HuH-7.5 (cell line): ENCODE data around the gene GRIK4.
"Not testable (repeated sequence)": the region's sequence is repeated elsewhere in the genome, so short reads cannot be mapped to it uniquely, and the experiment has no call there.

Source experiments
- DNase-seq: peaks from one replicate; pipeline ENCODE4 v3.0.0; 2011; ENCODE audit warnings: low spot score

GRIK4 gene

DNA sequence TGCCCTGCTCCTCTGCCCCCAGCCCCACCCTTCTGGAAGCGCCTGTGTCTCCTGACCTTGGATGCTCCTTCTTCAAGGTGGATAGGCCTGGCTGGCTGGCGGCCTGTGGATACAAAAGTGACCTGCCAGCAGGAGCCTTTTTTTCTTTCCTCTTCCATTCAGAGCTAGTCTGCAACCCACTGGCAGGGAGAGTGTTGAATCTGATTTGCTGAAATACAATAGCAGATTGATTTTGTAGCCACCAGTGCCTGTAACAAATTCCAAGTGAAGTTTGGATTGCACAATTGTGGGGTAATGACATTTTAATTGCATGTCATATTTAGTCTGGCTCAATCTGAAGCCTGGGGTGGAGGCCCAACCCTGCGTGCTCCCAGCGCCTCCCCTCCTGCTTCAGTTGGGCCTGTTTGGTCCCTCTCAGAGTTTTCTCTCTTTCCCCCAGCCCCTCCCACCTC lies 97.2 kb downstream of the GRIK4 start:
- no peak for DNase-seq

DNA sequence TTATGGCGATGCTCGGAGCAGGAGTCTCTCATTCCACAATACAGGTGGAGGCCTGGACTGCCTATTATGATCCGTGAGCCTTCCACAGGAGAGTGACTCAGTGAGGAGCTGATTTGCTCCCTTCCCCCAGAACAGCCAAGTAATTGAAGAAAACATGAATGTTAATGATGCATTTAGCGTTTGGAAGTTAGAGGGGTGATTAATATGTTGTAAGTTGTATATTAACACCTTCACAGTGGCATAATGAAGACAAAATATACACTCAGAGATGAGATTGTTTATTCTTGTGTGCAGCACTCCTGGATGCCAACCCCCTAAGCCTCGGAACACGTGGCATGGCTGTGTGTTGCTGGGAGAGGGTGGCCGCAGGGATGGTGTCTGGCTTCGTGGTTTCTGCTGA lies 98.6 kb downstream of the GRIK4 start:
- no peak for DNase-seq

DNA sequence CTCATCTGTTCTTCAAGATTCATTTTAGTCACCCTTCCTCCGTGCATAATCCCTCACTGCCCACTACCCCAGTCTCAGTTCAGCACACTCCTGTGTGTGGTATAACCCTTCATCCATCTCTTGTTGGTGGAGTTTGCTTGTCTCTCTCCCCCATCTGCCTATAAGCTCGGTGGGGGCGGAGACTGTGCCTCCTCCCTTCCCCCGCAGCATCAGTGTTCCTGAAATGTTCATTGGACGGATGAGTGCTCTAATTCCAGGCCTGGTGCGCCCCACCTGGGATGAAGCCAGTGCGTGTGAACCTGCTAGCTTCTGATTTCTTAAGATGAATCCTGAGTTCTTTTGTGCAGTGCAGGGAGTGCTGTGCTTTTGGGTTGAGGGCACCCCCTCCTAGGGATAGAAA lies 100.0 kb downstream of the GRIK4 start:
- no peak for DNase-seq

DNA sequence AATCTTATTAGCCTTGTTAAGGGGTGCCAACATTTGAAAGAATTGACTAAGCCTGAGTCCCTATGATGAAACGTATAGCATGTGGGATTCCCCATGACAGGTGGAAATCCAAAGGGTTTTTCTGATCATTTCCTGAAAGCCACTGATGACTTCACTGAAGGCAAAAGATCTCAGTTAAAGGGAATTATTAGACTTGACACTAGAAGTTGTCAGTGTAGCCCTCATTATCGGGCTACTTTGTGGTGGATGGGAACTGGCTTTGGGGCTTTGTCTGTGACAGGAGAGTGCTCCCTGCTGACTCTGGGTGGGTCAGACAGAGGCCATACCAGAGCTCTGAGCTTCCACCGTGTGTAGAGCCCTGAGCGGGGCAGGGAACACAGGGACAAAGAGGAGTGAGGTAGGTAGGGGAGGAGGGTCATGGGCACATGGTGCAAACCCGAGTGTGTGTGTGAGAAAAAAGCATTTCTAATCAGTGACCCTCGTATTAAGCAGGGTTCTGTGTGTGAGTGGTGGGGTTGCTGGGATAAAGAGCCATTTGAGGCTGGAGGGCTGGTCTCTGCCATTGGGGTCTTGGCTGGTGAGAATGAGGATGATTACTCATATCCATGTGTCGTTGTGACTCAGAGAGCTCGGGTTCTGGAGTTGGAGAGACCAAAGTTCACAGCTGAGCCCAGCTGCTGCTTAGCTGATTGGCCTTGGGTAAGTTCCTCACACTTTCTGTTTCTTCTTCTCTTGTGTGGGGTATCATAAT lies 101.1 kb downstream of the GRIK4 start:
- no peak for DNase-seq

GRCh38 chr11:120613264-120614226 lies 102.0 kb downstream of the GRIK4 start:
- no peak for DNase-seq

DNA sequence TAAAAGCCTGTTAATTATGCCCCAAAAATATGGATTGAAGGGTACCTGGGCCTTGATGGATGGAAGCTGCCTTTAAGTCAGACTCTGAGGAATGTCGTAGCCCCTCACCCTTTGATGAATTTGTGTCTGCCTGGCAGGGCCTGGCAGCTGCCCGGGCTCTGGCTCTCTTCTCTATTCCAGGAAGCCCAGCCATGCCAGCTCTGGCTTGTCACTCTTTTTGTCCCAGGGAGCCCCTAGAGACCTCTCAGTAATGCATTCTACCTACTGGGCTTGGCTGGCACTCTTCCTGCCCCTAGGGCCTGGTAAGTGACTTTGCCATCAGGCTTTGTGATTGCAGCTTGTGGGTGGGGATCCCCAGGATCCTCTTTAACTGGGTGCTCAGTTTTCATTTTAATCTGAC lies 103.8 kb downstream of the GRIK4 start:
- no peak for DNase-seq

DNA sequence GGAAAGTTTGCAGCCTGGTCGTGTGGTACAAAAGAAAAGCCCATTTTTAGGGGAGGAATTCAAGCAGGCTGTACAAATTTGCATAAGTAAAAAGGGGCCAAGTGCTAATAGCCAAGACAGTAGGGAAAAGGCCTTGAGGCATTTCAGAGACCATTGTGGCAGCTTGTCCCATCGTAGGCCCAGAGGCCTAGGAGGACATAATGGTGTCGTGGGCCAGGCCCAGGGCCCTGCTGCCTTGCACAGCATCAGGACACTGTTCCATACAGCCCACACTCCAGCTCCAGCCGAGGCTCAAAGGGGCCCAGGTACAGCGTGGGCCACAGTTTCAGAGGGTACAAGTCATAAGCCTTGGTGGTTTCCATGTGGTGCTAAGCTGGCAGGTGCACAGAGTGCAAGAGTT lies 106.9 kb downstream of the GRIK4 start:
- DNase-seq, result no peak

GRCh38 chr11:120622189-120622875 lies 110.8 kb downstream of the GRIK4 start:
- DNase-seq, result no peak

DNA sequence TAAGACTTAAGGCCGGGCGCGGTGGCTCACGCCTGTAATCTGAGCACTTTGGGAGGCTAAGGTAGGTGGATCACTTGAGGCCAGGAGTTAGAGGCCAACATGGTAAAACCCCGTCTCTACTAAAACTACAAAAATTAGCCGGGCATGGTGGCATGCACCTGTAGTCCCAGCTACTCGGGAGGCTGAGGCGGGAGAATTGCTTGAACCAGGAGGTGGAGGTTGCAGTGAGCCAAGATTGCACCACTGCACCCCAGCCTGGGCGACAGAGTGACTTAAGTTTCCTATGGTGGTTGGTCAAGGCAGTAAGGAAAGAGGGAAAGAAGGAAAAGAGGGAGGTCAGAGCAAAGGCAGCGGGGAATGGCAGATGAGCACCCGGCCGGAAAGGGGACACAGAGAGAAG lies 113.4 kb downstream of the GRIK4 start:
- DNase-seq, result not testable (repeated sequence)

GRCh38 chr11:120625565-120625964 lies 114.0 kb downstream of the GRIK4 start:
- DNase-seq, result no peak

DNA sequence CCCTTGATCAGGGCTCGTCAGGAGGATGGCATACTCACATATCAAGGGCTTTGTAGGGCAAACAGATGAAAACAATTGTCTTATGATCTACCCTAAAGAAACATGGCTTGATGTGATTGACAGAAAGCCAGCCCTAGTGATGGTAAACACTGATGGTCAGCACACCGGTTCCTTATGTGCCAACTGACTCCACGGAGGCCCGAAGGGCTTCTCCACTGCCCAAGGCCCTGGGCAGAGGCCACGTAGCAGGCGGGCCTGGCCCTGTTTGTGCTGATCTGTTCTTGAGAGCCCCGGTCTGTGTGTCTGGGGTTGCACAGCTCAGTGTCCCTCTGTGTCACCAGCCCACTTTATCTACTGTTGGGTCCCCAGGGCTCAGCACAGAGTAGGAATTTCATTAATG lies 115.2 kb downstream of the GRIK4 start:
- no peak for DNase-seq

GRCh38 chr11:120627327-120628163 lies 116.0 kb downstream of the GRIK4 start:
- DNase-seq, result no peak

GRCh38 chr11:120629407-120630080 lies 118.0 kb downstream of the GRIK4 start:
- DNase-seq, result no peak

DNA sequence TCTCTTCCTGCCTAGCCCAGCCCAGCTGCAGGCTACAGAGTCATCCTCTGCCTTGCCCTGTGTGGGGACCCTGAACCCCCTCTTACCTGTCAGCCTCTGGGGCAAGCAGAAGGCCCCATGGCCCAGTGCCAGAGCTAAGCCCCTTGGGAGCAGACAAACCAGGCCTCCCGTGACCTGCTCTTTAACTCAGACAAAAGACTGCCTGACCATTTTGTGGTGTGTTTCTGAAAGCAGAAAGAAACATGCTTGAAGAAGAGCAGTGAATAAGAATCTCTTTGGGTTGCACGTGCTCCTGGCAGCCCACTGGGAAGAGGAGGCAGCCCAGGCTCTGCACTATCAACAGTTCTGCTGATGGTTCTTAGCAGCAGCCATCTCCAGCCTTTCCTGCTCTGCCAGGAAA lies 118.6 kb downstream of the GRIK4 start:
- no peak for DNase-seq

GRCh38 chr11:120632579-120632978 lies 121.0 kb downstream of the GRIK4 start:
- DNase-seq, result no peak

DNA sequence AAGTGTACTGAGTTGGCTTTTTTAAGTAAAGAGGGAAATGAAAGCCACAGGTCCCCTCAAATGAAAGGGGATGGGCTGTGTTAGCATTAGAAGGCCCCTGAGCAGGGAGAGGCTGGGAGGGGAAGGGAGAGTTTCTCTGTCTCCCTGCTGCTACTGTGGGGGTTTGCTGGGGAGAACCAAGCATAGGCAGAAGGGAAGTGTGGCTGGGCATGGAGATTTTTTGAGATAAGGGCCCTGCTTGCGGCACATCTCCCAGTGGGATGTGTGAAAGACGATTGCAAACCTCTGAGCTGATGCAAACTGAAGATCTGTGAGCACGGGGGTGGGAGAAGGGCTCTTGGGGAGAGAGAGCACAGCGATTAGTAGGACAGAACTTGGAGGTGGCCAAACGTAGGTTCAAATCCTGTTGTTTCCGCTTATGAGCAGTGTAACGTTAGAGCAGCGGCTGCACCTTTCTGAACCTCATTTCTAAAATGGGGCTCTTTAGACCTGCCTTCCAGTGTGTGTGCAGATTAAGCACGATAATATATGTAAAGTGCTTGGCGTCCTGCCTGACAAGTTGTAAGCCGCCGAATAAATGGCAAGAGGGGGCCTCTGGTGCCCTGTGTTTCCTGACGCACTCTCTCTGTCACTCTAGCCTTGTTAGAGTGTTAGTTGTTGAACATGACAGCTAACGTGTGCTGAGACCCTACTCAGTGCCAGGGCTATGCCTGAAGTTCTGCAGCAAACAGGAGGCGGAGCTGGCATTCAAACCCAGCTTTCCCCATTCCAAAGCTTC lies 122.3 kb downstream of the GRIK4 start:
- no peak for DNase-seq

DNA sequence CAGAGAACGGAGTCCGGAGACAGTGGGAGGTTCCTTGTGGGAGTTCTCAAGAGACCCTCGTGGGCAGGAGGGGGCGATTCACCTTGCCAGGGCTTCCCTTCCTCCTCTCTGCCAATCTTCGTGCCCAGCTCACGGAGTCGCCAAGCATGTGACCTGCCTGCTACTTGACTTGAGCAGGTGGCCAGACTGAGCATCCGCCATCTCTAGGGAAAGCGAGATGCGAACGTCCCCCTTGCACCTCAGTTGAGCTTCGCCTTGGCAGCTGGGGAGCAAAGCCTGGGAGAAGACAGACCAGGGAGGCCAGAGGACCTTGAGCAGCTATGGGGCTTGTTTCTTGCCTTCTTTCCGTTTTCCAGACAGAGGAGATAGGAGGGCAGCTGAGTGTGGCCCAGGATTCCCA lies 123.2 kb downstream of the GRIK4 start:
- DNase-seq, result no peak

- no peak for DNase-seq
Observed at GRCh38 chr11:120635136-120635810, 123.7 kb downstream of the GRIK4 start.

GRCh38 chr11:120637131-120637530 lies 125.6 kb downstream of the GRIK4 start:
- no peak for DNase-seq
